Activated B cell treated with CpG ODN at 0.5 μM for 24 hours (primary cell): ENCODE data around the gene TEX51. TPM values are rescaled to one million over a fixed set of nuclear protein-coding genes. Genes with fewer than 3 reads are reported as not detected.

Experiments
- ATAC-seq: fragments of 200-7000 bp; cut with Tn5 transposase; one replicate; pipeline ENCODE4 v1.10.0; 2021; ENCODE audit warnings: low read depth, mild to moderate bottlenecking, moderate library complexity
- CTCF ChIA-PET: fragments of 350-600 bp; sonication (Branson Sonifier 250); formaldehyde crosslinking; loops from one replicate; lab custom pipeline; 2021; ENCODE audit warnings: antibody characterized with exemption; lab: Charles Lee
- POLR2A ChIA-PET: fragments of 350-600 bp; sonication (Branson Sonifier 250); formaldehyde crosslinking; loops from one replicate; lab custom pipeline; 2021; ENCODE audit warnings: antibody characterized with exemption; lab: Charles Lee
- DNase-seq: peaks from one replicate; pipeline ENCODE4 v3.0.0; 2022
- H3K27ac Mint-ChIP-seq: one replicate; pipeline ENCODE4 v1.8.0; 2020; ENCODE audit warnings: mixed read lengths
- H3K27me3 Mint-ChIP-seq: one replicate; pipeline ENCODE4 v1.8.0; 2021; ENCODE audit warnings: mixed read lengths
- H3K36me3 Mint-ChIP-seq: one replicate; pipeline ENCODE4 v1.8.0; 2021; ENCODE audit warnings: low read depth, mixed read lengths
- H3K4me1 Mint-ChIP-seq: one replicate; pipeline ENCODE4 v1.8.0; 2021; ENCODE audit warnings: mixed read lengths
- H3K4me3 Mint-ChIP-seq: one replicate; pipeline ENCODE4 v1.8.0; 2020; ENCODE audit warnings: mild to moderate bottlenecking, mixed read lengths
- H3K9me3 Mint-ChIP-seq: one replicate; pipeline ENCODE4 v1.8.0; 2020; ENCODE audit warnings: mixed read lengths
- intact Hi-C: fragments of 100-400 bp; cut with micrococcal nuclease; formaldehyde crosslinking; loops from one replicate; pipeline ENCODE4 v1.15.1; 2024
- total RNA-seq: library from RNA; stranded (reverse); gene quantifications from 2 replicates; pipeline ENCODE4 v1.2.3, GENCODE V29; 2022
- TF ChIP-seq, protein P1 (sequence below): fragments of 200-600 bp; IDR thresholded peaks from one replicate; pipeline ENCODE4 v1.8.0; 2022; ENCODE audit warnings: antibody characterized with exemption, mild to moderate bottlenecking

Gene TEX51
- total RNA-seq, 1 donor from 2014 or later, result not detected

DNA sequence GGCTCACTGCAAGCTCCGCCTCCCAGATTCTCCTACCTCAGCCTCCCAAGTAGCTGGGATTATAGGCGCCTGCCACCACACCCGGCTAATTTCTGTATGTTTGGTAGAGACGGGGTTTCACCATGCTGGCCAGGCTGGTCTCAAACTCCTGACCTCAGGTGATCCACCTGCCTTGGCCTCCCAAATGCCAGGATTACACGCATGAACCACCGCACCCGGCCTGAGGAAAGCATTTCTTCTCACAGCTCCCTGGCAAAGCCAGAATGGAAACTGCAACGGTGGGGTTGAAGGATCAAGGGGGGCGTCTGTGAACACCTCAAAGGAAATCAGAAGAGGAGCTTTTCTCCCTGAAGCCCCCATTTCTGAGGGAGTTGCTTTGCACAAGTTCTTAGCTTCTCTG is 11.2 kb upstream of the TEX51 start:
- no peak for ATAC-seq
- no peak for DNase-seq
- Mint-ChIP-seq H3K9me3 (no peaks in the 10 kb centered on the region), H3K27ac (no peak overlapping the region), H3K4me1 (peaks cover 8% of the 10 kb centered on the region), H3K4me3 (no peak overlapping the region), H3K36me3 (no peaks in the 10 kb centered on the region), H3K27me3 (peaks cover 17% of the 10 kb centered on the region)
- intact Hi-C loops, result no loop called here
- TF ChIP-seq, protein P1, sequence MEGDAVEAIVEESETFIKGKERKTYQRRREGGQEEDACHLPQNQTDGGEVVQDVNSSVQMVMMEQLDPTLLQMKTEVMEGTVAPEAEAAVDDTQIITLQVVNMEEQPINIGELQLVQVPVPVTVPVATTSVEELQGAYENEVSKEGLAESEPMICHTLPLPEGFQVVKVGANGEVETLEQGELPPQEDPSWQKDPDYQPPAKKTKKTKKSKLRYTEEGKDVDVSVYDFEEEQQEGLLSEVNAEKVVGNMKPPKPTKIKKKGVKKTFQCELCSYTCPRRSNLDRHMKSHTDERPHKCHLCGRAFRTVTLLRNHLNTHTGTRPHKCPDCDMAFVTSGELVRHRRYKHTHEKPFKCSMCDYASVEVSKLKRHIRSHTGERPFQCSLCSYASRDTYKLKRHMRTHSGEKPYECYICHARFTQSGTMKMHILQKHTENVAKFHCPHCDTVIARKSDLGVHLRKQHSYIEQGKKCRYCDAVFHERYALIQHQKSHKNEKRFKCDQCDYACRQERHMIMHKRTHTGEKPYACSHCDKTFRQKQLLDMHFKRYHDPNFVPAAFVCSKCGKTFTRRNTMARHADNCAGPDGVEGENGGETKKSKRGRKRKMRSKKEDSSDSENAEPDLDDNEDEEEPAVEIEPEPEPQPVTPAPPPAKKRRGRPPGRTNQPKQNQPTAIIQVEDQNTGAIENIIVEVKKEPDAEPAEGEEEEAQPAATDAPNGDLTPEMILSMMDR, result no peak
- ChIA-PET CTCF (no interaction called here), POLR2A (no interaction called here)

DNA sequence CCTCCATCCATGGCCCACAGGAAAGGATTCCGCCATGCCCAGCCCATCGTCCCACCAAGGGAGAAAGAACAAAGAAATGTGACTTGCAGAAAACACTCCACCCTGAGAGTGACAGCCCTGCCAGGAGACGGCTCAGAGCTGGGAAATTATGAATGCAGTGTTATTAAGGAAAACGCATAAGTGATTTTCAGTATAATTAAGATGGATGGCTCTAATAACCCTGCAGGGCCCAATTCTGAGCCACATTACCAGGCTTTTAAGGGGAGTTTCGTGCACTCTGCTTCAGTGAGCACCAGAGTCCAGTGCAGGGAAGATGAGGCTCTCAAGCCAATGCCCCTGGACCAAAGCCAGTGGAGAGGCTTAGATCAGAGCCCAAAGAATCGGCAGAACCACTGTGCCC is 10.6 kb upstream of the TEX51 start:
- H3K27me3 Mint-ChIP-seq, result peaks cover 16% of the 10 kb centered on the region
- H3K4me1 Mint-ChIP-seq, result peaks cover 8% of the 10 kb centered on the region
- intact Hi-C loops, result no loop called here
- ATAC-seq, result no peak
- no peak for DNase-seq
- H3K4me3 Mint-ChIP-seq, result no peak overlapping the region
- H3K9me3 Mint-ChIP-seq, result no peaks in the 10 kb centered on the region
- ChIA-PET POLR2A (no interaction called here), CTCF (no interaction called here)
- H3K36me3 Mint-ChIP-seq, result no peaks in the 10 kb centered on the region
- H3K27ac Mint-ChIP-seq, result no peak overlapping the region
- TF ChIP-seq, protein P1, result no peak

DNA sequence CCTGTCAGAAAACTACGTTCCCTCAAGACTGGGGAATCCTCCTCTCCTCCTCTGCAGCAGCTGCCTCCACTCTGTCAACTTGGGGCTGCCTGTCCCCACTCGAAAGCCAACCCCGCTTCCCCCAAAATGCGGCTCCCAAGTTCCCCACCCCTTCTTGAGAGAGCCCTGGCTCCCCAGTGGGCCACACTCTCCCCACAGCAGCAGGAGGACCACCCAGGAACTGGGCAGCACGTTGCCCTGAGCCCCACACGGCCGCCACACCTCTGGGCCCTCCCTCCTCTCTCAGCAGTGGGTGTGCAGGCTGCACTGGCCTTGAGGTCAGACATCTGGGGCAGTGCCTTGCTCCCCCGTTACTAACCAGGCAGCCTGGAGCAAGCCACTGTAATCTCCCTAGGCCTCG is 9.6 kb upstream of the TEX51 start:
- no peaks in the 10 kb centered on the region for H3K9me3 Mint-ChIP-seq
- DNase-seq (no peak), ATAC-seq (no peak)
- H3K4me3 Mint-ChIP-seq, result no peak overlapping the region
- CTCF ChIA-PET, result no interaction called here
- no peaks in the 10 kb centered on the region for H3K36me3 Mint-ChIP-seq
- POLR2A ChIA-PET, result no interaction called here
- peaks cover 16% of the 10 kb centered on the region for H3K27me3 Mint-ChIP-seq
- peaks cover 8% of the 10 kb centered on the region for H3K4me1 Mint-ChIP-seq
- H3K27ac Mint-ChIP-seq, result no peak overlapping the region
- TF ChIP-seq, protein P1, result no peak
- intact Hi-C loops, result no loop called here

DNA sequence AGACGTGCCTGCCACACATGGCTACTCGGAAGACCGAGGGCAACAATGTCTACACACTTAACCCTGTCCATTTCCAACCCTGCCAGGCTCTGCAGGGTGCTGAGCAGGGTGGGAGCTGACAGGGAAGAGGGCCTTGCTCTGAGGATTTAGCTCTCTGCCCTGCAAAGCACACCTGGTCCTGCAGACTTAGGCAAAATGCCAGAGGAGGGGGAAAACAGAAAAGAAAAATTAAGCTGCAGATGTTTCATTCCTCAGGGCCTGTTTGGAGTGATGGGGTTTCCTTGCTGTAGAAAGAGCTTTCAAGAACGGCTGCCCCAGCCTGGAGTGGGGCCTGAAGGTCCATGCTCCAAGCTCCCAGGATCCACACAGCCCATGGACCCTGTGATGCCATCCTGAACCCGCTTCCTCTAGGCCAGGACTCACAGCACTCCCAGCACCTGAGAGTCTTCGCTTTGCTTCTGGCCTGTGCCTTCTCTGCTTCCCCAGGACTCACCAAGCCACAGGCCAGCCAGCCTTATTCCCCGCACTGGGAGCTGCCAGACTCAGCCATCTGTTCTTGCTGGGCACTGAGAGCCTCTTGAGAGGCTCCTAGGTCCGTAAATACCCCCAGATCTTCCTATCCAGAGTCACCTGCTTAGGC is 9.1 kb upstream of the TEX51 start:
- TF ChIP-seq, protein P1, result no peak
- H3K4me1 Mint-ChIP-seq, result peaks cover 8% of the 10 kb centered on the region
- no peak for DNase-seq
- no peaks in the 10 kb centered on the region for H3K9me3 Mint-ChIP-seq
- CTCF ChIA-PET, result no interaction called here
- ATAC-seq, result no peak
- H3K36me3 Mint-ChIP-seq, result no peaks in the 10 kb centered on the region
- POLR2A ChIA-PET, result no interaction called here
- H3K27me3 Mint-ChIP-seq, result peaks cover 16% of the 10 kb centered on the region
- H3K27ac Mint-ChIP-seq, result no peak overlapping the region
- intact Hi-C loops, result no loop called here
- no peak overlapping the region for H3K4me3 Mint-ChIP-seq

DNA sequence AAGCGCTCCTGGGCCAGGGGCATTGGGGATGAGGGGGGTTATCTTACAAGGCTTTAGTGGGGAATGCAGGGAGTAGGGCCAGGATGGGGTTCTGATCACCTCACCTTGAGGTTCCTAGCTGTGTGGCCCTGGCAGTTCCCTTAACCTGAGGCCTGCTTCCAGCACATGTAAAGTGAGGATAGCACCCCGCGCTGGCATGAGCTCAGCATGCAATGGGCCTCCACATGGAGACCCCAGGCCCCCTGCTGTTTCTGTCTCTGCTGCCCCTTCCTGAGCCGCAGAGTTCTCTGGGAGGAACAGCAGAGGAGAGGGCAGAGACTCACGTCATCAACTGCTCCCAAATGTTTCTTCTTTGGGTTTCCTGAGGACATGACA is 8.6 kb upstream of the TEX51 start:
- intact Hi-C loops, result no loop called here
- no peak overlapping the region for H3K27ac Mint-ChIP-seq
- TF ChIP-seq, protein P1, result no peak
- POLR2A ChIA-PET, result no interaction called here
- no peak for ATAC-seq
- H3K36me3 Mint-ChIP-seq, result no peaks in the 10 kb centered on the region
- no peaks in the 10 kb centered on the region for H3K9me3 Mint-ChIP-seq
- H3K4me1 Mint-ChIP-seq, result peaks cover 8% of the 10 kb centered on the region
- DNase-seq, result no peak
- H3K4me3 Mint-ChIP-seq, result no peak overlapping the region
- CTCF ChIA-PET, result no interaction called here
- H3K27me3 Mint-ChIP-seq, result peaks cover 14% of the 10 kb centered on the region
